Coronary artery (tissue), 2 donors: ENCODE data around the gene ACRBP.
"Not testable (repeated sequence)": the region's sequence is repeated elsewhere in the genome, so short reads cannot be mapped to it uniquely, and the experiment has no call there.

Experiments
- DNase-seq: peaks from one replicate; pipeline ENCODE4 v3.0.0-alpha.2; 2017; ENCODE audit warnings: low spot score
- H3K27ac ChIP-seq, 2 donors: fragments of 200-600 bp; sonication (generic); one replicate each; pipeline ENCODE4 v1.5.1; 2016 to 2019
- H3K4me3 ChIP-seq: fragments of 200-600 bp; sonication (generic); 2 replicates; pipeline ENCODE4 v1.5.1; 2016; ENCODE audit warnings: mild to moderate bottlenecking, moderate library complexity
- TF ChIP-seq, protein P1 (sequence below): fragments of 200-600 bp; sonication (generic); IDR thresholded peaks from one replicate; pipeline ENCODE4 v1.5.1; 2019; ENCODE audit warnings: antibody characterized with exemption

ACRBP gene

GRCh38 chr12:6604259-6605029, 42.8 kb downstream of the ACRBP start:
- TF ChIP-seq, protein P1, sequence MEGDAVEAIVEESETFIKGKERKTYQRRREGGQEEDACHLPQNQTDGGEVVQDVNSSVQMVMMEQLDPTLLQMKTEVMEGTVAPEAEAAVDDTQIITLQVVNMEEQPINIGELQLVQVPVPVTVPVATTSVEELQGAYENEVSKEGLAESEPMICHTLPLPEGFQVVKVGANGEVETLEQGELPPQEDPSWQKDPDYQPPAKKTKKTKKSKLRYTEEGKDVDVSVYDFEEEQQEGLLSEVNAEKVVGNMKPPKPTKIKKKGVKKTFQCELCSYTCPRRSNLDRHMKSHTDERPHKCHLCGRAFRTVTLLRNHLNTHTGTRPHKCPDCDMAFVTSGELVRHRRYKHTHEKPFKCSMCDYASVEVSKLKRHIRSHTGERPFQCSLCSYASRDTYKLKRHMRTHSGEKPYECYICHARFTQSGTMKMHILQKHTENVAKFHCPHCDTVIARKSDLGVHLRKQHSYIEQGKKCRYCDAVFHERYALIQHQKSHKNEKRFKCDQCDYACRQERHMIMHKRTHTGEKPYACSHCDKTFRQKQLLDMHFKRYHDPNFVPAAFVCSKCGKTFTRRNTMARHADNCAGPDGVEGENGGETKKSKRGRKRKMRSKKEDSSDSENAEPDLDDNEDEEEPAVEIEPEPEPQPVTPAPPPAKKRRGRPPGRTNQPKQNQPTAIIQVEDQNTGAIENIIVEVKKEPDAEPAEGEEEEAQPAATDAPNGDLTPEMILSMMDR = no peak
- Histone ChIP-seq H3K4me3 (peak overlapping the region; percentile 80), H3K27ac (peak overlapping the region; percentile 70 to 98)
- no peak for DNase-seq

- Histone ChIP-seq H3K27ac (peak overlapping the region; percentile 80 to 98), H3K4me3 (peak overlapping the region; percentile 80)
- TF ChIP-seq, protein P1 = no peak
- DNase-seq = peak; percentile 84
Observed at GRCh38 chr12:6603095-6603567, 44.1 kb downstream of the ACRBP start.

- TF ChIP-seq, protein P1 = no peak
- peak overlapping the region; percentile 80 to 98 for H3K27ac ChIP-seq
- DNase-seq = no peak
- peak overlapping the region; percentile 2 for H3K4me3 ChIP-seq
Observed at GRCh38 chr12:6602526-6602925, 44.7 kb downstream of the ACRBP start.

GRCh38 chr12:6595673-6596072, 51.6 kb downstream of the ACRBP start:
- H3K27ac ChIP-seq, DNase-seq, H3K4me3 ChIP-seq: not testable (repeated sequence)

DNA sequence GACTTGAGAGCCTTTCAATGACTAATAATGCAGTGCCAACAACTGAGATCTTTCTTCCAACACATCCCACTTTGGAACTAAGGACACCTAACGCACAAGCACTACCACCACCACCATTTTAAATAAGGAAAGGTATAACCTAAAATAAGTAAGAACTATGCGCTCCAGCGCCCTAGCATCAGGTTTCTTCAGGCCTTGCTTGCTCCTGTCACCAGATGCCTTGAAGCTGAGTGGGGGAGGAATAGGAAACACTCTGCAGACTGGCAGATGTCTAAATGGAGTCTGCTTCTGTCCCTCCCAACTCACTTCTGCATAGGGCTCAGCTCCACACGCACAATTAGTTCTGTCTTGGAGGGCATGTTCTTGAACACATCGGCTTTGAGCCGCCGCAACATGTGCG, 55.1 kb downstream of the ACRBP start:
- DNase-seq = no peak
- TF ChIP-seq, protein P1 = no peak
- H3K27ac ChIP-seq = no peak overlapping the region
- H3K4me3 ChIP-seq = no peak overlapping the region
